C4-2B (cell line): Measurements from ENCODE around the gene ATPAF2.

Source experiments
- ZFX ChIP-seq: fragments of 450-650 bp; IDR thresholded peaks from 2 replicates; pipeline ENCODE4 v1.6.1; 2017
- TF ChIP-seq, protein P1 (sequence below): fragments of 450-650 bp; conservative IDR thresholded peaks from 2 replicates; pipeline ENCODE4 v1.5.1; 2017; ENCODE audit warnings: mild to moderate bottlenecking

- TF ChIP-seq, protein P1, sequence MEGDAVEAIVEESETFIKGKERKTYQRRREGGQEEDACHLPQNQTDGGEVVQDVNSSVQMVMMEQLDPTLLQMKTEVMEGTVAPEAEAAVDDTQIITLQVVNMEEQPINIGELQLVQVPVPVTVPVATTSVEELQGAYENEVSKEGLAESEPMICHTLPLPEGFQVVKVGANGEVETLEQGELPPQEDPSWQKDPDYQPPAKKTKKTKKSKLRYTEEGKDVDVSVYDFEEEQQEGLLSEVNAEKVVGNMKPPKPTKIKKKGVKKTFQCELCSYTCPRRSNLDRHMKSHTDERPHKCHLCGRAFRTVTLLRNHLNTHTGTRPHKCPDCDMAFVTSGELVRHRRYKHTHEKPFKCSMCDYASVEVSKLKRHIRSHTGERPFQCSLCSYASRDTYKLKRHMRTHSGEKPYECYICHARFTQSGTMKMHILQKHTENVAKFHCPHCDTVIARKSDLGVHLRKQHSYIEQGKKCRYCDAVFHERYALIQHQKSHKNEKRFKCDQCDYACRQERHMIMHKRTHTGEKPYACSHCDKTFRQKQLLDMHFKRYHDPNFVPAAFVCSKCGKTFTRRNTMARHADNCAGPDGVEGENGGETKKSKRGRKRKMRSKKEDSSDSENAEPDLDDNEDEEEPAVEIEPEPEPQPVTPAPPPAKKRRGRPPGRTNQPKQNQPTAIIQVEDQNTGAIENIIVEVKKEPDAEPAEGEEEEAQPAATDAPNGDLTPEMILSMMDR = no peak
- TF ChIP-seq ZFX = no peak
Measured at GRCh38 chr17:17970699-17971430, 68.1 kb downstream of the ATPAF2 start.
